Gastrocnemius medialis (tissue), 4 donors: ENCODE measurements around the gene PRR5L.

ENCODE experiments used
- POLR2A ChIP-seq, 2 donors: fragments of 450-650 bp; IDR thresholded peaks; one replicate each; pipeline ENCODE4 v1.6.1; 2017; ENCODE audit warnings: antibody characterized with exemption in 2 of 2, mild to moderate bottlenecking in 2 of 2, moderate library complexity in 2 of 2
- TF ChIP-seq, protein P1 (sequence below), 5 experiments: fragments of 450-650 bp in 3 of 5; fragments of 200-600 bp in 2 of 5; sonication (generic) in 2 of 5; IDR thresholded peaks in 4 of 5; conservative IDR thresholded peaks in 1 of 5; 1 replicate in 4 of 5; 2 replicates in 1 of 5; pipeline ENCODE4 v1.5.1; 2016 to 2019; ENCODE audit warnings: antibody characterized with exemption in 5 of 5, mild to moderate bottlenecking in 3 of 5, moderate library complexity in 3 of 5

GRCh38 chr11:36314434-36314767, 18.3 kb downstream of the PRR5L start:
- TF ChIP-seq, protein P1, sequence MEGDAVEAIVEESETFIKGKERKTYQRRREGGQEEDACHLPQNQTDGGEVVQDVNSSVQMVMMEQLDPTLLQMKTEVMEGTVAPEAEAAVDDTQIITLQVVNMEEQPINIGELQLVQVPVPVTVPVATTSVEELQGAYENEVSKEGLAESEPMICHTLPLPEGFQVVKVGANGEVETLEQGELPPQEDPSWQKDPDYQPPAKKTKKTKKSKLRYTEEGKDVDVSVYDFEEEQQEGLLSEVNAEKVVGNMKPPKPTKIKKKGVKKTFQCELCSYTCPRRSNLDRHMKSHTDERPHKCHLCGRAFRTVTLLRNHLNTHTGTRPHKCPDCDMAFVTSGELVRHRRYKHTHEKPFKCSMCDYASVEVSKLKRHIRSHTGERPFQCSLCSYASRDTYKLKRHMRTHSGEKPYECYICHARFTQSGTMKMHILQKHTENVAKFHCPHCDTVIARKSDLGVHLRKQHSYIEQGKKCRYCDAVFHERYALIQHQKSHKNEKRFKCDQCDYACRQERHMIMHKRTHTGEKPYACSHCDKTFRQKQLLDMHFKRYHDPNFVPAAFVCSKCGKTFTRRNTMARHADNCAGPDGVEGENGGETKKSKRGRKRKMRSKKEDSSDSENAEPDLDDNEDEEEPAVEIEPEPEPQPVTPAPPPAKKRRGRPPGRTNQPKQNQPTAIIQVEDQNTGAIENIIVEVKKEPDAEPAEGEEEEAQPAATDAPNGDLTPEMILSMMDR (IDR thresholded peaks at IDR 0.05 in 4 of 5, conservative IDR thresholded peaks at IDR 0.05 in 1 of 5): no peak
- no peak for TF ChIP-seq POLR2A (IDR thresholded peaks at IDR 0.05)
